Mucosa of rectum (tissue), 2 donors: ENCODE results near the gene HOXB7.
A peak's percentile ranks its signal among the peaks of the same experiment; 100 is the strongest.

Experiments used
- H3K27ac ChIP-seq, 2 donors: one replicate each; pipeline ENCODE4 v1.7.0; 2013; ENCODE audit warnings: inconsistent platforms in 2 of 2, low read depth in 2 of 2, low read length in 2 of 2
- H3K27me3 ChIP-seq, 2 donors: one replicate each; pipeline ENCODE4 v1.7.0; 2013; ENCODE audit warnings: low read length in 2 of 2; ENCODE audit not compliant: control insufficient read depth in 2 of 2, insufficient read depth in 2 of 2
- H3K36me3 ChIP-seq, 2 donors: one replicate each; pipeline ENCODE4 v1.7.0; 2013; ENCODE audit warnings: low read length in 2 of 2; ENCODE audit not compliant: control insufficient read depth in 2 of 2, insufficient read depth in 2 of 2
- H3K4me1 ChIP-seq, 2 donors: one replicate each; pipeline ENCODE4 v1.7.0; 2013; ENCODE audit warnings: low read length in 2 of 2, mild to moderate bottlenecking in 1 of 2; ENCODE audit not compliant: control insufficient read depth in 2 of 2, insufficient read depth in 2 of 2
- H3K4me3 ChIP-seq, 2 donors: one replicate each; pipeline ENCODE4 v1.7.0; 2013; ENCODE audit warnings: low read length in 2 of 2
- H3K9ac ChIP-seq, 2 donors: one replicate each; pipeline ENCODE4 v1.7.0; 2013; ENCODE audit warnings: low read length in 2 of 2, low read depth in 1 of 2, mild to moderate bottlenecking in 1 of 2
- H3K9me3 ChIP-seq, 2 donors: one replicate each; pipeline ENCODE4 v1.7.0; 2013; ENCODE audit warnings: low read length in 2 of 2; ENCODE audit not compliant: control insufficient read depth in 2 of 2
- donor health status: healthy.
- donor health status: Normal muscosa, but diverticular disease.

The HOXB7 gene

GRCh38 chr17:48588528-48588927 lies 22.3 kb downstream of the HOXB7 start:
- H3K36me3 ChIP-seq, result peaks cover 0 to 7% of the 10 kb centered on the region in 2 donors
- H3K4me1 ChIP-seq, result peaks cover 19 to 54% of the 10 kb centered on the region in 2 donors
- peak overlapping the region in 1 of 2 donors; percentile 53 for H3K4me3 ChIP-seq
- peak overlapping the region; percentile 24 to 42 for H3K9ac ChIP-seq
- peak overlapping the region; percentile 75 to 87 for H3K27ac ChIP-seq
- no peaks in the 10 kb centered on the region for H3K27me3 ChIP-seq
- H3K9me3 ChIP-seq, result no peaks in the 10 kb centered on the region

DNA sequence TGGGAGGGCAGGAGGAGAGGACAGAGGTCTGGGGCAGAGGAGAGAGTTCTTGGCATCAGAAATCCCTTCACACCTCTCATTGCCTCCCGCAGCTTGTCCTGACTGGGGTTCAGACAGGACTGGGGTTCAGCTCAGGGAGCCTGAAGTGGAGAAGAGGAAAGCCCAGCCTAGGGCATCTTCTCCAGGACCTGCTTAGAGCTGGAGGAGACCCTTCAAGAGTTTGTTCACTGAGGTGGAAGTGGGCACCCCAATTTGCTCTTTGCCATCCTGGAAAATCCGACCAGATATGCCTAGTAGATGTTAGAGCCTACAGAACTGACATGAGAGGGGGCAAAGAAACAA lies 22.8 kb downstream of the HOXB7 start:
- peak overlapping the region in 1 of 2 donors; percentile 24 for H3K9ac ChIP-seq
- no peaks in the 10 kb centered on the region for H3K27me3 ChIP-seq

GRCh38 chr17:48587276-48588073 lies 23.3 kb downstream of the HOXB7 start:
- Histone ChIP-seq H3K4me3 (peak overlapping the region; percentile 46 to 83), H3K27me3 (no peaks in the 10 kb centered on the region), H3K9me3 (no peaks in the 10 kb centered on the region), H3K36me3 (peaks cover 0 to 6% of the 10 kb centered on the region in 2 donors), H3K27ac (peak overlapping the region; percentile 85 to 87), H3K4me1 (peaks cover 25 to 57% of the 10 kb centered on the region in 2 donors), H3K9ac (peak overlapping the region; percentile 35 to 38)

More for the DNA sequence above, 22.8 kb downstream of the HOXB7 start:
- no peaks in the 10 kb centered on the region for H3K9me3 ChIP-seq
- H3K36me3 ChIP-seq, result peaks cover 0 to 8% of the 10 kb centered on the region in 2 donors
- H3K4me1 ChIP-seq, result peaks cover 19 to 54% of the 10 kb centered on the region in 2 donors
- H3K27ac ChIP-seq, result peak overlapping the region; percentile 75 to 87
- H3K4me3 ChIP-seq, result peak overlapping the region; percentile 24 to 53

DNA sequence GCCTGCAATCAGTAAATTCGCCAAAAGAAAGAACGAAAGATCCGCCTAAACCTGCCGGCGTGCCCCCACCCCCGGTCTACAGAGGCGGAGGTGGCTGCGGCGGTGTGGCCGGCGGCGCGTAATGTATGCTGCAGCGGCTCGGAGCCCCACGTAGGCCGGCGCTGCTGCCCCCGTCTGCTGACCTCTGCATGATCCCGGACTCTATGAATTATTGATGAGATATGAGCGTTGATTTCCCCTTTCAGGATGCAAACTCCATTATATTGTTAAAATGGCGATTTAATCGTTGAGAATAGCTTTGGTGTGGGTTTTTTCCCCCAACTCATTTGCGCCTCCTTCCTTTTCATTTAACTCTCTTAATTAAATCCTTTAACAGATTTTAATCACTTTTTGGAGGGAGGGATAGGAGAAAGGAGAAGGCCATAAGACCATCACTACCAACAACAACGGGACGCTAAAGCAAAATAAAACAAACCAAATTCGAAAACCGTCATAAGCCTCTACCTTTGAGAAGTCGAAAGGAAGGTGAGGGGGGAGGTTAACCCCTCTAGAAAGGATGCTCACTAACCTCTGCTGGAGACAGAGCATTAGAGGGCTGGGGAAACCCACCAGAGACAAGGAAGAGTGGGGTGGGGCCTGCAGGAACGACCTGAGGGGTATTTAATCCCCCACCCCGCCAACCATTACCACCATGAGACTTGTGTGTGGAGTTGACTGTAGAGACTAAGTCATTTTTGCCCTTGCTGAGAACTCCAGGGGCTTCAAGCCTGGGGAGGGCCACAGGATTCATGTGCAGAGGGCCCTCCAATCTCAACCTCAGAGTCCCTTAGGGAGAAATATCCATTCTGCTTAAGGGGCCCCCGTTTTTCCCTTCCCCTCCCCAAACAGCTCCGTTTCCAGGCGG lies 24.2 kb downstream of the HOXB7 start:
- Histone ChIP-seq H3K27ac (peak overlapping the region; percentile 85 to 87), H3K27me3 (no peaks in the 10 kb centered on the region), H3K36me3 (peaks cover 0 to 5% of the 10 kb centered on the region in 2 donors), H3K4me1 (peaks cover 31 to 57% of the 10 kb centered on the region in 2 donors), H3K9ac (peak overlapping the region; percentile 74 to 76), H3K4me3 (peak overlapping the region; percentile 78 to 83), H3K9me3 (no peaks in the 10 kb centered on the region)

- H3K4me3 ChIP-seq, result no peak overlapping the region
- H3K27me3 ChIP-seq, result peaks cover 2 to 4% of the 10 kb centered on the region in 2 donors
- peaks cover 34 to 56% of the 10 kb centered on the region in 2 donors for H3K4me1 ChIP-seq
- H3K9ac ChIP-seq, result no peak overlapping the region
- H3K36me3 ChIP-seq, result peaks cover 0 to 3% of the 10 kb centered on the region in 2 donors
- peak overlapping the region in 1 of 2 donors; percentile 72 for H3K27ac ChIP-seq
- no peaks in the 10 kb centered on the region for H3K9me3 ChIP-seq
These were observed 26.5 kb downstream of the HOXB7 start for GRCh38 chr17:48584223-48584741.

- Histone ChIP-seq H3K27ac (peak overlapping the region in 1 of 2 donors; percentile 38), H3K27me3 (peaks cover 2 to 4% of the 10 kb centered on the region in 2 donors)
These were observed 27.1 kb downstream of the HOXB7 start for GRCh38 chr17:48583708-48584222.

DNA sequence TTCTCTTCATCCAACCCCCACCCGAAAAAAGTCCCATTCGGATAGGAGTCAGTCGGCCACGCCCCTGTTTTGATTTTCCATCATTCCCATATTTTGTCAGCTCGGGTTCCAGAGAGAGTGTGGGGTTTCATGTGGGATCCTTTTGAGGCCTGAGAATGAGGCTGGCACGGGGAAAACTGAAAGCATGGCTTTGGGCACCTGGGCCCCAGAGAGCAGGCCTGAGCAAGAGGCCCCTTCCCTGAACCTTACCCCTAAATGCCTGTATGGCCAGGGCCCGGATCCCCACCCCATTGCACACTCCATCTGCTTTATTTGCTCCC lies 28.1 kb downstream of the HOXB7 start:
- H3K27ac ChIP-seq, result peak overlapping the region; percentile 75 to 83
- peak overlapping the region in 1 of 2 donors; percentile 27 for H3K9ac ChIP-seq
- peak overlapping the region; percentile 55 to 69 for H3K4me3 ChIP-seq

More at GRCh38 chr17:48583708-48584222, 27.1 kb downstream of the HOXB7 start:
- Histone ChIP-seq H3K9ac (no peak overlapping the region), H3K36me3 (peaks cover 0 to 3% of the 10 kb centered on the region in 2 donors), H3K4me3 (no peak overlapping the region), H3K9me3 (no peaks in the 10 kb centered on the region), H3K4me1 (peaks cover 39 to 61% of the 10 kb centered on the region in 2 donors)

DNA sequence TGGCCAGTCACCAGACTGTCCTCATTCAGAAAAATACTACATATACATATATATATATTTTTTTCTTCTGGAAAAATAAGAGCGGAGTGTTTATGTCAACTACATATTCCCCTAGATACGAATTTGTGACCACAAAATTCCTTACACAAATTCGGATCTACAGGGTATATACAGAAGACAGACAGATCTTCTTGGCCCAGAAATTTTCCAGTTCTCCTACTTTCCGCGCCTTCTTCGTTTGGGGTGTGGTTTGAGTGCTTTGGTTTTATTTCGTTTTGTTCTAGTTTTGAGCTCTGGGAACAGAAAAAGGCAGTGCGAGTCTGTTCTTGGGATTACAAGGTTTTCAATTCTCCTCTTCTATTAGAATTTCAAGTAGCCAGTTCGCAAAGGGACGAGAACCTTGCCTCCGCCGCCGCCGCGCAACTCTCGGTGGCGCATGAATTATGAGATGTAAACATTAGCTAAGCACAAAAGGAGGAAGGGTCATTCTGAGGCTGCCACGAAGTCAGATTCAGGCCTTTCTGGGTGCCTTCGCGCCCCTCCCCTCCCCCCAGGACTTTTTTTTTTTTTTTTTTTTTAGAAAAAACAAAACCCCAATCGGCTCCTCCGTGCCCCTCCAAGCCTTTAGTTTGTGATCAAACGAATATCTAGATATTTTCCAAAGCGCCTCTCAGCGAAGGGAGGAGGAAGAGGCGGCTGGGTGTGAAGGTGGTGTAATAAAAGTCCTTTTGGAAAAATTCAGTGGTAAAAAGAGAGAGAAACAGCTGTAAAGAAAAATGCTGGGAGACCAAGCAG lies 30.9 kb downstream of the HOXB7 start:
- Histone ChIP-seq H3K27me3 (peaks cover 2 to 4% of the 10 kb centered on the region in 2 donors), H3K4me1 (peaks cover 48% of the 10 kb centered on the region in 2 donors), H3K9ac (peak overlapping the region; percentile 41), H3K36me3 (peaks cover 0 to 3% of the 10 kb centered on the region in 2 donors), H3K4me3 (peak overlapping the region; percentile 4 to 69), H3K9me3 (no peaks in the 10 kb centered on the region), H3K27ac (peak overlapping the region; percentile 75 to 83)

More for the DNA sequence above, 28.1 kb downstream of the HOXB7 start:
- no peaks in the 10 kb centered on the region for H3K9me3 ChIP-seq
- peaks cover 0 to 3% of the 10 kb centered on the region in 2 donors for H3K36me3 ChIP-seq
- H3K4me1 ChIP-seq, result peaks cover 42 to 57% of the 10 kb centered on the region in 2 donors
- peaks cover 2 to 4% of the 10 kb centered on the region in 2 donors for H3K27me3 ChIP-seq

DNA sequence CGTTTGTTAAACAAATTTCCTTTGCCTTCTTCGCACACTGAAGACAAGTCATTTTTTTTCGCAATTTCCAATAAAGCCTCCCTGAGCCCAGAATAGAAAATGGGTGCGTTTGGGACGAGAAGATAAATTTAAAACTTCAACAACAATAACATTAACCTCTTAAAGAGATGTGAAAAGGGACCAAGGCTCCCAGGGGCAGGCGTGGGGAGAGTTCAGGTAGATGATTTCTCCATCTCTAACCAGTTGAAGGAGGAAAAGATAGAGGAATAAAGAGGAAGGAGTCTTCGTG lies 31.4 kb downstream of the HOXB7 start:
- Histone ChIP-seq H3K4me3 (peak overlapping the region in 1 of 2 donors; percentile 75), H3K36me3 (peaks cover 0 to 3% of the 10 kb centered on the region in 2 donors), H3K9me3 (no peaks in the 10 kb centered on the region), H3K27me3 (peaks cover 2 to 4% of the 10 kb centered on the region in 2 donors), H3K4me1 (peaks cover 44 to 48% of the 10 kb centered on the region in 2 donors), H3K9ac (peak overlapping the region in 1 of 2 donors; percentile 17), H3K27ac (peak overlapping the region; percentile 59 to 83)
